ENCODE measurements around the gene AGBL1.

AGBL1 gene

GRCh38 chr15:86161250-86161649 is 81.6 kb downstream of the AGBL1 start:
- no peak for DNase-seq (ENCODE audit: low read depth in 2 of 2)
- no peak for TF ChIP-seq CTCF (IDR thresholded peaks at IDR 0.05; ENCODE audit: low read depth, low read length)

DNA sequence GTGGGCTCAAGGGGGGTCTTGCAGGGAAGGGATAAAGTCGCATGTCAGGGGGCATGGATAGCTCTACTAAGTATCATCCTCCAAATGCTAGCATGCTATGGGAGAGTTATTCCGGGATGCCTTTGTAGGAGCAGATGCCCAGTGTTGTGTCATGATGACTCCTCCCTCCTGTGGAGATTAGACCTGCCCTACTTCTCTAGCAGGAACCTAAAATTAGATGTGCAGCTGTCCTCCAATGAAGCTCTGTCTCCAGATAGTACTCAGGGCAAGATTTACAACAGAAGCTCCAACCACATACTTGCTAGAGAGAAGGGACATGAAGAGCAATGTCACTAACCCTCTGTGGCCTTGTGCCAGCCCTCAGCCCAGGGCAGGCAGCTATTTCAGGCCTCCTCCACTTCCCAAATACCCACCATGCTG is 82.5 kb downstream of the AGBL1 start:
- TF ChIP-seq CTCF (IDR thresholded peaks at IDR 0.05; ENCODE audit: low read depth, low read length): no peak
- DNase-seq (ENCODE audit: low read depth in 2 of 2): no peak
- H3K4me3 ChIP-seq (replicated peaks in 1 of 2; ENCODE audit: low read depth in 2 of 2, low read length in 2 of 2): no peak overlapping the region

More at GRCh38 chr15:86161250-86161649, 81.6 kb downstream of the AGBL1 start:
- no peak overlapping the region for H3K4me3 ChIP-seq (replicated peaks in 1 of 2; ENCODE audit: low read depth in 2 of 2, low read length in 2 of 2)

DNA sequence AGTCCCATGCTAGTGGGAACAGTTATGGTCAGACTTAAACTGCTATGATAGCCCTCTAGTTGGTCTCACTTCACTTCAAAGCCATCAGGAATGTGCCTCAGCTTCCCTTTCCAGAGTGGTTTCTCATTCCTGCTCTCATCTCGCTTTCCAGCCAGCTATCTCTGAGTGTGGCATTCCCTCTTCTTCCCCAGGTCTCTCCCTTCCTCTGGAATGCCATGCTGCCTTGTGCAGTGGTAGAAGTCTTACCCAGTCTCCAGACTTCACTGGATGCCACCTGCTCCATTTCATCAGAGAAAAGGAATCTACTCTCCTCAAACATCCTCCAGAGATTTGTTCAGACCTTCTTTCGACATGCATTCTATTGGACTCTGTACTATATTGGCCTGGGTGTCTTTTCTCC is 83.0 kb downstream of the AGBL1 start:
- H3K4me3 ChIP-seq (replicated peaks in 1 of 2; ENCODE audit: low read depth in 2 of 2, low read length in 2 of 2): no peak overlapping the region
- no peak for TF ChIP-seq CTCF (IDR thresholded peaks at IDR 0.05; ENCODE audit: low read depth, low read length)
- no peak for DNase-seq (ENCODE audit: low read depth in 2 of 2)

- TF ChIP-seq CTCF (IDR thresholded peaks at IDR 0.05; ENCODE audit: low read depth, low read length): no peak
- no peak overlapping the region for H3K4me3 ChIP-seq (replicated peaks in 1 of 2; ENCODE audit: low read depth in 2 of 2, low read length in 2 of 2)
- no peak for DNase-seq (ENCODE audit: low read depth in 2 of 2)
These were observed 84.1 kb downstream of the AGBL1 start for GRCh38 chr15:86163816-86164215.

DNA sequence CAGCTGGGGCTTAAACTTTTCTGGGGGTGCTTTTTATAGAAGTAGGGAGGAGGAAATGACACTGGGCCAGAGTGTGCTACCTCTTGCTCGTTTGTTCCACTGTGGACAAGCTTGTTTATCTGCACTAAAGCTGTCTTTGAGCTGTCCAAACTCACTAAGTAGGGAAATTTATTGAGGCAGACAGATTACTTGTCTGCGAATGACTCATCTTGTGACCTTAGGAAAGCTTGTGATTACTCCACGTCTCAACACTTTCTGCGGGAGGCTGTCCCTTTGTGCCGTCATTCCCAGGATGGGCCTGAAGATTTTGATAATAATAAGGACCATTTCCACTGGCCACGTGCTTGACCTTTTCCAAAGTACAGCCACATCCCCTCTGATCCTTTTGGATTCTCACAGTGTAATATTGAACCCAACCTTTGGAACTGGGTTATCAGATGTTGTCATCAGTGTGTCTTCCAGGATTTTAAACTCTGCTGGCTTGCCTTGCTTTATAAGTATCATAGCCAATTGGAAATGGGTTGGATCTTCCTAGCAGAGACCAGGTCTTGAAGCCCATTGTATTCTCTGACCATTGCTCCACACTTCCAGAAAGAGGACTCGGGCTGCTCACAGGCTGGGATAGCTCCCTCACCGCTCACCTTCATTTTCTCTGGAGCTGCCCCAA is 84.7 kb downstream of the AGBL1 start:
- no peak overlapping the region for H3K4me3 ChIP-seq (replicated peaks in 1 of 2; ENCODE audit: low read depth in 2 of 2, low read length in 2 of 2)
- TF ChIP-seq CTCF (IDR thresholded peaks at IDR 0.05; ENCODE audit: low read depth, low read length): no peak
- DNase-seq (ENCODE audit: low read depth in 2 of 2): no peak

- DNase-seq (ENCODE audit: low read depth in 2 of 2): no peak
- no peak overlapping the region for H3K4me3 ChIP-seq (replicated peaks in 1 of 2; ENCODE audit: low read depth in 2 of 2, low read length in 2 of 2)
- TF ChIP-seq CTCF (IDR thresholded peaks at IDR 0.05; ENCODE audit: low read depth, low read length): no peak
These were observed 85.9 kb downstream of the AGBL1 start for GRCh38 chr15:86165265-86166211.
